ENCODE measurements around the gene DHRS7B. TPM values are rescaled to one million over a fixed set of nuclear protein-coding genes. Genes with fewer than 3 reads are reported as not detected.

Gene DHRS7B
- total and polyA plus RNA-seq, 2 of the 13 experiments (the other 11 are each of a cell fraction or from before 2014, with no cell fraction given): 20.0 to 35.8 TPM

- TF ChIP-seq, protein P1, sequence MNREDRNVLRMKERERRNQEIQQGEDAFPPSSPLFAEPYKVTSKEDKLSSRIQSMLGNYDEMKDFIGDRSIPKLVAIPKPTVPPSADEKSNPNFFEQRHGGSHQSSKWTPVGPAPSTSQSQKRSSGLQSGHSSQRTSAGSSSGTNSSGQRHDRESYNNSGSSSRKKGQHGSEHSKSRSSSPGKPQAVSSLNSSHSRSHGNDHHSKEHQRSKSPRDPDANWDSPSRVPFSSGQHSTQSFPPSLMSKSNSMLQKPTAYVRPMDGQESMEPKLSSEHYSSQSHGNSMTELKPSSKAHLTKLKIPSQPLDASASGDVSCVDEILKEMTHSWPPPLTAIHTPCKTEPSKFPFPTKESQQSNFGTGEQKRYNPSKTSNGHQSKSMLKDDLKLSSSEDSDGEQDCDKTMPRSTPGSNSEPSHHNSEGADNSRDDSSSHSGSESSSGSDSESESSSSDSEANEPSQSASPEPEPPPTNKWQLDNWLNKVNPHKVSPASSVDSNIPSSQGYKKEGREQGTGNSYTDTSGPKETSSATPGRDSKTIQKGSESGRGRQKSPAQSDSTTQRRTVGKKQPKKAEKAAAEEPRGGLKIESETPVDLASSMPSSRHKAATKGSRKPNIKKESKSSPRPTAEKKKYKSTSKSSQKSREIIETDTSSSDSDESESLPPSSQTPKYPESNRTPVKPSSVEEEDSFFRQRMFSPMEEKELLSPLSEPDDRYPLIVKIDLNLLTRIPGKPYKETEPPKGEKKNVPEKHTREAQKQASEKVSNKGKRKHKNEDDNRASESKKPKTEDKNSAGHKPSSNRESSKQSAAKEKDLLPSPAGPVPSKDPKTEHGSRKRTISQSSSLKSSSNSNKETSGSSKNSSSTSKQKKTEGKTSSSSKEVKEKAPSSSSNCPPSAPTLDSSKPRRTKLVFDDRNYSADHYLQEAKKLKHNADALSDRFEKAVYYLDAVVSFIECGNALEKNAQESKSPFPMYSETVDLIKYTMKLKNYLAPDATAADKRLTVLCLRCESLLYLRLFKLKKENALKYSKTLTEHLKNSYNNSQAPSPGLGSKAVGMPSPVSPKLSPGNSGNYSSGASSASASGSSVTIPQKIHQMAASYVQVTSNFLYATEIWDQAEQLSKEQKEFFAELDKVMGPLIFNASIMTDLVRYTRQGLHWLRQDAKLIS (CRISPR knock-in tag; IDR thresholded peaks at IDR 0.05): no peak
- TF ChIP-seq SRSF4 (IDR thresholded peaks at IDR 0.05; ENCODE audit: low read depth, low read length, poor library complexity, severe bottlenecking): no peak
- TF ChIP-seq RBFOX2 (IDR thresholded peaks at IDR 0.05; ENCODE audit: low read depth, low read length): peak; percentile 76
- TF ChIP-seq KDM1A (CRISPR knock-in tag; IDR thresholded peaks at IDR 0.05): 0 out of 2 replicates have a peak, but pooled peaks have one; percentile 38
- peak; percentile 66 for TF ChIP-seq SIN3B (IDR thresholded peaks at IDR 0.05; ENCODE audit: low read length)
- TF ChIP-seq ZNF709 (CRISPR knock-in tag; IDR thresholded peaks at IDR 0.05): no peak; the same call in 1 of the 2 replicates
- 0 out of 2 replicates have a peak, but pooled peaks have one; percentile 49 for TF ChIP-seq ZNF607 (CRISPR knock-in tag; IDR thresholded peaks at IDR 0.05; ENCODE audit: borderline replicate concordance)
- 0 out of 2 replicates have a peak, but pooled peaks have one; percentile 53 for TF ChIP-seq ZBTB20 (CRISPR knock-in tag; IDR thresholded peaks at IDR 0.05; ENCODE audit: borderline replicate concordance, low read depth)
- TF ChIP-seq BATF2 (CRISPR knock-in tag; IDR thresholded peaks at IDR 0.05): no peak; the same call in 1 of the 2 replicates
- peak; percentile 84 for TF ChIP-seq SALL1 (CRISPR knock-in tag; IDR thresholded peaks at IDR 0.05)
- TF ChIP-seq, protein P2, sequence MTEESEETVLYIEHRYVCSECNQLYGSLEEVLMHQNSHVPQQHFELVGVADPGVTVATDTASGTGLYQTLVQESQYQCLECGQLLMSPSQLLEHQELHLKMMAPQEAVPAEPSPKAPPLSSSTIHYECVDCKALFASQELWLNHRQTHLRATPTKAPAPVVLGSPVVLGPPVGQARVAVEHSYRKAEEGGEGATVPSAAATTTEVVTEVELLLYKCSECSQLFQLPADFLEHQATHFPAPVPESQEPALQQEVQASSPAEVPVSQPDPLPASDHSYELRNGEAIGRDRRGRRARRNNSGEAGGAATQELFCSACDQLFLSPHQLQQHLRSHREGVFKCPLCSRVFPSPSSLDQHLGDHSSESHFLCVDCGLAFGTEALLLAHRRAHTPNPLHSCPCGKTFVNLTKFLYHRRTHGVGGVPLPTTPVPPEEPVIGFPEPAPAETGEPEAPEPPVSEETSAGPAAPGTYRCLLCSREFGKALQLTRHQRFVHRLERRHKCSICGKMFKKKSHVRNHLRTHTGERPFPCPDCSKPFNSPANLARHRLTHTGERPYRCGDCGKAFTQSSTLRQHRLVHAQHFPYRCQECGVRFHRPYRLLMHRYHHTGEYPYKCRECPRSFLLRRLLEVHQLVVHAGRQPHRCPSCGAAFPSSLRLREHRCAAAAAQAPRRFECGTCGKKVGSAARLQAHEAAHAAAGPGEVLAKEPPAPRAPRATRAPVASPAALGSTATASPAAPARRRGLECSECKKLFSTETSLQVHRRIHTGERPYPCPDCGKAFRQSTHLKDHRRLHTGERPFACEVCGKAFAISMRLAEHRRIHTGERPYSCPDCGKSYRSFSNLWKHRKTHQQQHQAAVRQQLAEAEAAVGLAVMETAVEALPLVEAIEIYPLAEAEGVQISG (CRISPR knock-in tag; IDR thresholded peaks at IDR 0.05): peak; percentile 80; the same call in 1 of the 2 replicates
- TF ChIP-seq SP1 (IDR thresholded peaks at IDR 0.05): no peak
- no peak for TF ChIP-seq SP1 (CRISPR knock-in tag; IDR thresholded peaks at IDR 0.05)
- no peak for TF ChIP-seq ZNF737 (CRISPR knock-in tag; IDR thresholded peaks at IDR 0.05; ENCODE audit: borderline replicate concordance)
- TF ChIP-seq SMAD3 (CRISPR knock-in tag; IDR thresholded peaks at IDR 0.05): peak; percentile 32; the same call in 1 of the 2 replicates
- TF ChIP-seq, protein P3, sequence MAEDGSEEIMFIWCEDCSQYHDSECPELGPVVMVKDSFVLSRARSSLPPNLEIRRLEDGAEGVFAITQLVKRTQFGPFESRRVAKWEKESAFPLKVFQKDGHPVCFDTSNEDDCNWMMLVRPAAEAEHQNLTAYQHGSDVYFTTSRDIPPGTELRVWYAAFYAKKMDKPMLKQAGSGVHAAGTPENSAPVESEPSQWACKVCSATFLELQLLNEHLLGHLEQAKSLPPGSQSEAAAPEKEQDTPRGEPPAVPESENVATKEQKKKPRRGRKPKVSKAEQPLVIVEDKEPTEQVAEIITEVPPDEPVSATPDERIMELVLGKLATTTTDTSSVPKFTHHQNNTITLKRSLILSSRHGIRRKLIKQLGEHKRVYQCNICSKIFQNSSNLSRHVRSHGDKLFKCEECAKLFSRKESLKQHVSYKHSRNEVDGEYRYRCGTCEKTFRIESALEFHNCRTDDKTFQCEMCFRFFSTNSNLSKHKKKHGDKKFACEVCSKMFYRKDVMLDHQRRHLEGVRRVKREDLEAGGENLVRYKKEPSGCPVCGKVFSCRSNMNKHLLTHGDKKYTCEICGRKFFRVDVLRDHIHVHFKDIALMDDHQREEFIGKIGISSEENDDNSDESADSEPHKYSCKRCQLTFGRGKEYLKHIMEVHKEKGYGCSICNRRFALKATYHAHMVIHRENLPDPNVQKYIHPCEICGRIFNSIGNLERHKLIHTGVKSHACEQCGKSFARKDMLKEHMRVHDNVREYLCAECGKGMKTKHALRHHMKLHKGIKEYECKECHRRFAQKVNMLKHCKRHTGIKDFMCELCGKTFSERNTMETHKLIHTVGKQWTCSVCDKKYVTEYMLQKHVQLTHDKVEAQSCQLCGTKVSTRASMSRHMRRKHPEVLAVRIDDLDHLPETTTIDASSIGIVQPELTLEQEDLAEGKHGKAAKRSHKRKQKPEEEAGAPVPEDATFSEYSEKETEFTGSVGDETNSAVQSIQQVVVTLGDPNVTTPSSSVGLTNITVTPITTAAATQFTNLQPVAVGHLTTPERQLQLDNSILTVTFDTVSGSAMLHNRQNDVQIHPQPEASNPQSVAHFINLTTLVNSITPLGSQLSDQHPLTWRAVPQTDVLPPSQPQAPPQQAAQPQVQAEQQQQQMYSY (CRISPR knock-in tag; IDR thresholded peaks at IDR 0.05): no peak
- TF ChIP-seq ETV5 (CRISPR knock-in tag; IDR thresholded peaks at IDR 0.05; ENCODE audit: borderline replicate concordance): peak; percentile 91
- no peak for TF ChIP-seq HNRNPK (IDR thresholded peaks at IDR 0.05; ENCODE audit: low read depth, low read length, poor library complexity, severe bottlenecking)
Observed at GRCh38 chr17:21126645-21127508, at the start of gene DHRS7B (continued).
